Osteocyte (in vitro differentiated cells): ENCODE measurements around the gene MLH3. TPM values are rescaled to one million over a fixed set of nuclear protein-coding genes. Genes with fewer than 3 reads are reported as not detected.

Experiments
- DNase-seq: peaks from one replicate; pipeline ENCODE4 v3.0.0; 2021; ENCODE audit warnings: mixed read lengths; ENCODE audit not compliant: unreplicated experiment; ENCODE audit errors: extremely low spot score
- H3K27ac Mint-ChIP-seq: one replicate; pipeline ENCODE4 v1.8.0; 2021; ENCODE audit warnings: mild to moderate bottlenecking, mixed read lengths; ENCODE audit not compliant: unreplicated experiment
- H3K27me3 Mint-ChIP-seq: one replicate; pipeline ENCODE4 v1.8.0; 2021; ENCODE audit warnings: mixed read lengths; ENCODE audit not compliant: unreplicated experiment
- H3K36me3 Mint-ChIP-seq: one replicate; pipeline ENCODE4 v1.8.0; 2021; ENCODE audit warnings: mixed read lengths; ENCODE audit not compliant: unreplicated experiment
- H3K4me1 Mint-ChIP-seq: one replicate; pipeline ENCODE4 v1.8.0; 2021; ENCODE audit warnings: mixed read lengths; ENCODE audit not compliant: unreplicated experiment
- H3K4me3 Mint-ChIP-seq: one replicate; pipeline ENCODE4 v1.8.0; 2021; ENCODE audit warnings: mild to moderate bottlenecking, moderate library complexity, mixed read lengths; ENCODE audit not compliant: unreplicated experiment
- H3K9me3 Mint-ChIP-seq: one replicate; pipeline ENCODE4 v1.8.0; 2021; ENCODE audit warnings: mixed read lengths; ENCODE audit not compliant: unreplicated experiment
- CTCF ChIP-seq: fragments of 200-600 bp; sonication (generic); IDR thresholded peaks from 2 replicates; pipeline ENCODE4 v1.5.0; 2021; ENCODE audit warnings: antibody characterized with exemption, mild to moderate bottlenecking, moderate library complexity
- total RNA-seq: library from RNA; stranded (reverse); gene quantifications from 2 replicates; pipeline ENCODE4 v1.2.1, GENCODE V29; 2021

MLH3 gene
- total RNA-seq, 1 donor from 2014 or later = 21.8 TPM

GRCh38 chr14:74988993-74989392, 62.3 kb downstream of the MLH3 start:
- no peaks in the 10 kb centered on the region for H3K36me3 Mint-ChIP-seq
- TF ChIP-seq CTCF = no peak

GRCh38 chr14:74988131-74988530, 63.1 kb downstream of the MLH3 start:
- H3K4me3 Mint-ChIP-seq = no peak overlapping the region

More at GRCh38 chr14:74988993-74989392, 62.3 kb downstream of the MLH3 start:
- H3K27me3 Mint-ChIP-seq = no peaks in the 10 kb centered on the region
- H3K9me3 Mint-ChIP-seq = no peaks in the 10 kb centered on the region
- H3K27ac Mint-ChIP-seq = peak overlapping the region; percentile 34
- peaks cover 45% of the 10 kb centered on the region for H3K4me1 Mint-ChIP-seq
- no peak for DNase-seq
- H3K4me3 Mint-ChIP-seq = no peak overlapping the region

GRCh38 chr14:74985806-74986205, 65.5 kb downstream of the MLH3 start:
- TF ChIP-seq CTCF = no peak
- peaks cover 61% of the 10 kb centered on the region for H3K4me1 Mint-ChIP-seq
- no peak overlapping the region for H3K27ac Mint-ChIP-seq
- H3K9me3 Mint-ChIP-seq = no peaks in the 10 kb centered on the region
- DNase-seq = no peak
- no peak overlapping the region for H3K4me3 Mint-ChIP-seq
- no peaks in the 10 kb centered on the region for H3K27me3 Mint-ChIP-seq
- H3K36me3 Mint-ChIP-seq = no peaks in the 10 kb centered on the region

More at GRCh38 chr14:74988131-74988530, 63.1 kb downstream of the MLH3 start:
- DNase-seq = no peak
- no peak for TF ChIP-seq CTCF
- Mint-ChIP-seq H3K36me3 (no peaks in the 10 kb centered on the region), H3K4me1 (peaks cover 50% of the 10 kb centered on the region), H3K27ac (peak overlapping the region; percentile 11), H3K27me3 (no peaks in the 10 kb centered on the region), H3K9me3 (no peaks in the 10 kb centered on the region)

- H3K9me3 Mint-ChIP-seq = no peaks in the 10 kb centered on the region
- DNase-seq = no peak
- H3K27me3 Mint-ChIP-seq = no peaks in the 10 kb centered on the region
- H3K4me1 Mint-ChIP-seq = peaks cover 70% of the 10 kb centered on the region
- peak overlapping the region; percentile 65 for H3K27ac Mint-ChIP-seq
- no peak for TF ChIP-seq CTCF
- H3K36me3 Mint-ChIP-seq = no peaks in the 10 kb centered on the region
- no peak overlapping the region for H3K4me3 Mint-ChIP-seq
These were observed 66.3 kb downstream of the MLH3 start for GRCh38 chr14:74985028-74985310.

- no peak for DNase-seq
- peak overlapping the region; percentile 65 for H3K27ac Mint-ChIP-seq
- H3K4me3 Mint-ChIP-seq = peak overlapping the region; percentile 2
- no peaks in the 10 kb centered on the region for H3K36me3 Mint-ChIP-seq
- no peaks in the 10 kb centered on the region for H3K9me3 Mint-ChIP-seq
- no peak for TF ChIP-seq CTCF
- peaks cover 75% of the 10 kb centered on the region for H3K4me1 Mint-ChIP-seq
- H3K27me3 Mint-ChIP-seq = no peaks in the 10 kb centered on the region
These were observed 66.8 kb downstream of the MLH3 start for GRCh38 chr14:74984236-74985027.
